HL-60/S4 treated with retinoic acid at 250 ng/mL for 4 days and 3 days (cell line): ENCODE data around the gene WASL.

Experiments used
- in situ Hi-C: fragments of 300-500 bp; cut with MboI; formaldehyde crosslinking; loops from 2 replicates; pipeline ENCODE4 v1.7.0; 2022; ENCODE audit warnings: low sequenced_read_pairs

Gene WASL

GRCh38 chr7:123705211-123705901 lies 43.4 kb downstream of the WASL start:
- in situ Hi-C loops: no loop called here

- in situ Hi-C loops: loop anchor here (25.0 kb wide), 1 partner anchor 166 kb away; no protein-coding TSS in a partner anchor
Measured at GRCh38 chr7:123695944-123696677, 52.7 kb downstream of the WASL start.

GRCh38 chr7:123692471-123692877 lies 56.3 kb downstream of the WASL start:
- in situ Hi-C loops: loop anchor here (25.0 kb wide), 1 partner anchor 170 kb away; no protein-coding TSS in a partner anchor

GRCh38 chr7:123690550-123690949 lies 58.3 kb downstream of the WASL start:
- in situ Hi-C loops: loop anchor here (25.0 kb wide), 1 partner anchor 172 kb away; no protein-coding TSS in a partner anchor

- in situ Hi-C loops: loop anchor here (25.0 kb wide), 1 partner anchor 173 kb away; no protein-coding TSS in a partner anchor
Measured at GRCh38 chr7:123689250-123689649, 59.6 kb downstream of the WASL start.

- in situ Hi-C loops: loop anchor here (25.0 kb wide), 1 partner anchor 175 kb away; no protein-coding TSS in a partner anchor
Measured at GRCh38 chr7:123687727-123688126, 61.1 kb downstream of the WASL start.

GRCh38 chr7:123687161-123687560 lies 61.6 kb downstream of the WASL start:
- in situ Hi-C loops: loop anchor here (25.0 kb wide), 1 partner anchor 175 kb away; no protein-coding TSS in a partner anchor

GRCh38 chr7:123682690-123683089 lies 66.1 kb downstream of the WASL start:
- in situ Hi-C loops: loop anchor here (25.0 kb wide), 1 partner anchor 180 kb away; no protein-coding TSS in a partner anchor

GRCh38 chr7:123681561-123681960 lies 67.2 kb downstream of the WASL start:
- in situ Hi-C loops: loop anchor here (25.0 kb wide), 1 partner anchor 181 kb away; no protein-coding TSS in a partner anchor

- in situ Hi-C loops: loop anchor here (25.0 kb wide), 1 partner anchor 182 kb away; no protein-coding TSS in a partner anchor
Measured at GRCh38 chr7:123680580-123680979, 68.2 kb downstream of the WASL start.

- in situ Hi-C loops: loop anchor here (25.0 kb wide), 1 partner anchor 183 kb away; no protein-coding TSS in a partner anchor
Measured at GRCh38 chr7:123679614-123680013, 69.2 kb downstream of the WASL start.

GRCh38 chr7:123677061-123677715 lies 71.6 kb downstream of the WASL start:
- in situ Hi-C loops: loop anchor here (25.0 kb wide), 1 partner anchor 185 kb away; no protein-coding TSS in a partner anchor

- in situ Hi-C loops: loop anchor here (25.0 kb wide), 1 partner anchor 187 kb away; no protein-coding TSS in a partner anchor
Measured at GRCh38 chr7:123675181-123675473, 73.7 kb downstream of the WASL start.

- in situ Hi-C loops: loop anchor here (25.0 kb wide), 1 partner anchor 188 kb away; no protein-coding TSS in a partner anchor
Measured at GRCh38 chr7:123674399-123675180, 74.2 kb downstream of the WASL start.

GRCh38 chr7:123673752-123674398 lies 74.9 kb downstream of the WASL start:
- in situ Hi-C loops: no loop called here

- in situ Hi-C loops: no loop called here
Measured at GRCh38 chr7:123673137-123673732, 75.6 kb downstream of the WASL start.

GRCh38 chr7:123669485-123669884 lies 79.3 kb downstream of the WASL start:
- in situ Hi-C loops: no loop called here

GRCh38 chr7:123666492-123666891 lies 82.3 kb downstream of the WASL start:
- in situ Hi-C loops: no loop called here

GRCh38 chr7:123665896-123666295 lies 82.9 kb downstream of the WASL start:
- in situ Hi-C loops: no loop called here
